GM12891 (cell line): ENCODE measurements around the gene PPP4R2.

Experiments
- PAX5 ChIP-seq: IDR thresholded peaks from 2 replicates; pipeline ENCODE4 v1.6.1; 2011; ENCODE audit warnings: low read length, moderate library complexity, mild to moderate bottlenecking; ENCODE audit not compliant: insufficient read depth, severe bottlenecking
- POLR2A ChIP-seq: IDR thresholded peaks from 2 replicates; pipeline ENCODE4 v1.6.1; 2011; ENCODE audit warnings: low read depth, low read length, control low read depth
- POLR2AphosphoS5 ChIP-seq: IDR thresholded peaks from 2 replicates; pipeline ENCODE4 v1.6.1; 2011; ENCODE audit warnings: low read depth, low read length, control low read depth
- SPI1 ChIP-seq: IDR thresholded peaks from 2 replicates; pipeline ENCODE4 v1.6.1; 2011; ENCODE audit warnings: low read depth, low read length, control low read depth
- TAF1 ChIP-seq: IDR thresholded peaks from 2 replicates; pipeline ENCODE4 v1.6.1; 2011; ENCODE audit warnings: low read depth, low read length, control low read depth

GRCh38 chr3:72985576-72985975, 11.0 kb upstream of the PPP4R2 start:
- TF ChIP-seq POLR2A (no peak), TAF1 (no peak), SPI1 (no peak), POLR2AphosphoS5 (no peak), PAX5 (no peak)
